Neural progenitor cell (in vitro differentiated cells): Measurements from ENCODE around the gene ULBP2.

Source experiments
- EZH2 ChIP-seq: fragments of 200-600 bp; sonication (generic); IDR thresholded peaks from 2 replicates; pipeline ENCODE4 v1.6.1; 2017; ENCODE audit warnings: antibody characterized with exemption, mild to moderate bottlenecking, moderate library complexity
- EZH2phosphoT487 ChIP-seq: fragments of 200-600 bp; sonication (generic); IDR thresholded peaks from 2 replicates; pipeline ENCODE4 v1.6.1; 2017; ENCODE audit warnings: antibody characterized with exemption
- TF ChIP-seq, protein P1 (sequence below): fragments of 200-600 bp; sonication (generic); IDR thresholded peaks from 2 replicates; pipeline ENCODE4 v1.5.1; 2017; ENCODE audit warnings: antibody characterized with exemption, mild to moderate bottlenecking

DNA sequence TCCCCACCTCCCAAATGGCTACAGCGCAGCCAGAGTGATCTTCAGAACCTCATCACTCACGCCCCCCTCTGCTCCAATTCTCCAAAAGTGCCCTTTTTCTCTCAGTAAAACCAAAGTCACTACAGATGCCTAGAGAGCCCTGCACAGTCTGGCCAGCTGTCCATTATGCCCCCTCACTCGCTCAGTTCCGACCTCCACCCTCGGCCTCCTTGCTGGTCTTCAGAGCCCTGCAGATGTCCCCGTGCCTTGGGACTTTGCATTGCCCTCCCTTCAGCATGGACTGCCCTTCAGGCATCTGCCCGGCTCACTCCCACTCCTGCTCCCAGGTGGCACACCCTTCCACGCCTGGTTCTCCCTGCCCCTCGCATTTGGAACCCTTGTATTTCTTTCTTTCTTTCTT, 42.8 kb upstream of the ULBP2 start:
- TF ChIP-seq, protein P1, sequence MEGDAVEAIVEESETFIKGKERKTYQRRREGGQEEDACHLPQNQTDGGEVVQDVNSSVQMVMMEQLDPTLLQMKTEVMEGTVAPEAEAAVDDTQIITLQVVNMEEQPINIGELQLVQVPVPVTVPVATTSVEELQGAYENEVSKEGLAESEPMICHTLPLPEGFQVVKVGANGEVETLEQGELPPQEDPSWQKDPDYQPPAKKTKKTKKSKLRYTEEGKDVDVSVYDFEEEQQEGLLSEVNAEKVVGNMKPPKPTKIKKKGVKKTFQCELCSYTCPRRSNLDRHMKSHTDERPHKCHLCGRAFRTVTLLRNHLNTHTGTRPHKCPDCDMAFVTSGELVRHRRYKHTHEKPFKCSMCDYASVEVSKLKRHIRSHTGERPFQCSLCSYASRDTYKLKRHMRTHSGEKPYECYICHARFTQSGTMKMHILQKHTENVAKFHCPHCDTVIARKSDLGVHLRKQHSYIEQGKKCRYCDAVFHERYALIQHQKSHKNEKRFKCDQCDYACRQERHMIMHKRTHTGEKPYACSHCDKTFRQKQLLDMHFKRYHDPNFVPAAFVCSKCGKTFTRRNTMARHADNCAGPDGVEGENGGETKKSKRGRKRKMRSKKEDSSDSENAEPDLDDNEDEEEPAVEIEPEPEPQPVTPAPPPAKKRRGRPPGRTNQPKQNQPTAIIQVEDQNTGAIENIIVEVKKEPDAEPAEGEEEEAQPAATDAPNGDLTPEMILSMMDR, result no peak
- no peak for TF ChIP-seq EZH2
- TF ChIP-seq EZH2phosphoT487, result no peak
